Neural cell (in vitro differentiated cells): ENCODE results near the gene MAGED4B. TPM values are rescaled to one million over a fixed set of nuclear protein-coding genes. Genes with fewer than 3 reads are reported as not detected.

ENCODE experiments used
- H2AFZ ChIP-seq: fragments of 200-600, 300-800 bp; sonication (generic), shearing (Covaris generic); 2 replicates; pipeline ENCODE4 v1.6.0; 2014; ENCODE audit warnings: low read depth, mild to moderate bottlenecking, antibody characterized with exemption, low read length, moderate library complexity
- H3F3A ChIP-seq: fragments of 200-600 bp; shearing (Covaris generic); 2 replicates; pipeline ENCODE4 v1.6.1; 2016; ENCODE audit warnings: mild to moderate bottlenecking, moderate library complexity, mixed read lengths, antibody characterized with exemption, low read length; ENCODE audit not compliant: insufficient read depth, poor library complexity, severe bottlenecking
- H3K27ac ChIP-seq: fragments of 200-600, 300-800 bp; sonication (generic), shearing (Covaris generic); 2 replicates; pipeline ENCODE4 v1.5.1; 2014; ENCODE audit warnings: mild to moderate bottlenecking, low read length, moderate library complexity
- H3K27me3 ChIP-seq: fragments of 300-800, 200-600 bp; sonication (generic), shearing (Covaris generic); 2 replicates; pipeline ENCODE4 v1.6.0; 2014; ENCODE audit warnings: mild to moderate bottlenecking, low read depth, low read length, moderate library complexity; ENCODE audit not compliant: insufficient read depth
- H3K36me3 ChIP-seq: fragments of 300-800, 200-600 bp; sonication (generic), shearing (Covaris generic); 2 replicates; pipeline ENCODE4 v1.5.1; 2014; ENCODE audit warnings: mild to moderate bottlenecking, antibody characterized with exemption, low read length, moderate library complexity; ENCODE audit not compliant: insufficient read depth
- H3K4me2 ChIP-seq: fragments of 300-800, 200-600 bp; sonication (generic), shearing (Covaris generic); 2 replicates; pipeline ENCODE4 v1.6.0; 2014; ENCODE audit warnings: mild to moderate bottlenecking, low read length
- H3K4me3 ChIP-seq: fragments of 300-800, 200-600 bp; sonication (generic), shearing (Covaris generic); 2 replicates; pipeline ENCODE4 v1.5.1; 2014; ENCODE audit warnings: mild to moderate bottlenecking, low read length, moderate library complexity
- H3K79me2 ChIP-seq: fragments of 200-600 bp; shearing (Covaris generic); replicated peaks from 2 replicates; pipeline ENCODE4 v1.6.0; 2014; ENCODE audit warnings: mild to moderate bottlenecking, low read length, moderate library complexity; ENCODE audit not compliant: insufficient read depth
- H3K9ac ChIP-seq: fragments of 300-800, 200-600 bp; sonication (generic), shearing (Covaris generic); 2 replicates; pipeline ENCODE4 v1.6.1; 2016; ENCODE audit warnings: mild to moderate bottlenecking, low read length, mixed read lengths
- H3K9me2 ChIP-seq: fragments of 200-600 bp; shearing (Covaris generic); 2 replicates; pipeline ENCODE4 v1.6.1; 2016; ENCODE audit warnings: mild to moderate bottlenecking, low read length, mixed read lengths; ENCODE audit not compliant: insufficient read depth
- H3K9me3 ChIP-seq: fragments of 200-600, 300-800 bp; sonication (generic), shearing (Covaris generic); 2 replicates; pipeline ENCODE4 v1.6.1; 2016; ENCODE audit warnings: mild to moderate bottlenecking, mixed run types, low read length, moderate library complexity, mixed read lengths
- H4K20me1 ChIP-seq: fragments of 200-600 bp; shearing (Covaris generic); 2 replicates; pipeline ENCODE4 v1.6.1; 2016; ENCODE audit warnings: mild to moderate bottlenecking, mixed run types; ENCODE audit not compliant: insufficient read depth
- EP300 ChIP-seq: fragments of 450-650 bp; conservative IDR thresholded peaks from 2 replicates; pipeline ENCODE4 v1.6.1; 2014; ENCODE audit warnings: antibody characterized with exemption, mild to moderate bottlenecking, moderate library complexity; ENCODE audit not compliant: poor library complexity, severe bottlenecking
- EZH2 ChIP-seq: fragments of 200-600, 300-800 bp; shearing (Covaris generic), sonication (generic); IDR thresholded peaks from 2 replicates; pipeline ENCODE4 v1.6.1; 2014; ENCODE audit warnings: antibody characterized with exemption, low read length, borderline replicate concordance, mild to moderate bottlenecking; ENCODE audit not compliant: insufficient read depth, poor library complexity, severe bottlenecking
- MXI1 ChIP-seq: fragments of 450-650 bp; conservative IDR thresholded peaks from 2 replicates; pipeline ENCODE4 v1.6.1; 2014; ENCODE audit warnings: antibody characterized with exemption, mild to moderate bottlenecking; ENCODE audit not compliant: poor library complexity, severe bottlenecking
- POLR2AphosphoS5 ChIP-seq: IDR thresholded peaks from 2 replicates; pipeline ENCODE4 v1.6.1; 2012
- RAD21 ChIP-seq: fragments of 450-650 bp; conservative IDR thresholded peaks from 2 replicates; pipeline ENCODE4 v1.6.1; 2014; ENCODE audit warnings: antibody characterized with exemption, mild to moderate bottlenecking, moderate library complexity
- SMC3 ChIP-seq: fragments of 450-650 bp; conservative IDR thresholded peaks from 2 replicates; pipeline ENCODE4 v1.6.1; 2014; ENCODE audit warnings: antibody characterized with exemption, mild to moderate bottlenecking, moderate library complexity; ENCODE audit not compliant: poor library complexity
- TAF1 ChIP-seq: IDR thresholded peaks from 2 replicates; pipeline ENCODE4 v1.6.1; 2012; ENCODE audit warnings: low read depth
- polyA plus RNA-seq: library from polyadenylated mRNA; depleted of rRNA; stranded (reverse); fragments of >200 nt; gene quantifications from 2 replicates; pipeline ENCODE4 v1.2.3, GENCODE V29; 2014
- TF ChIP-seq, protein P1 (sequence below): fragments of 450-650 bp; IDR thresholded peaks from 2 replicates; pipeline ENCODE4 v1.5.1; 2014; ENCODE audit warnings: antibody characterized with exemption, mild to moderate bottlenecking, moderate library complexity; ENCODE audit not compliant: poor library complexity, severe bottlenecking
- TF ChIP-seq, protein P2 (sequence below): IDR thresholded peaks from 2 replicates; pipeline ENCODE4 v1.6.1; 2012; ENCODE audit warnings: borderline replicate concordance

MAGED4B gene
- polyA plus RNA-seq, 1 donor from 2014 or later, result 343 TPM

DNA sequence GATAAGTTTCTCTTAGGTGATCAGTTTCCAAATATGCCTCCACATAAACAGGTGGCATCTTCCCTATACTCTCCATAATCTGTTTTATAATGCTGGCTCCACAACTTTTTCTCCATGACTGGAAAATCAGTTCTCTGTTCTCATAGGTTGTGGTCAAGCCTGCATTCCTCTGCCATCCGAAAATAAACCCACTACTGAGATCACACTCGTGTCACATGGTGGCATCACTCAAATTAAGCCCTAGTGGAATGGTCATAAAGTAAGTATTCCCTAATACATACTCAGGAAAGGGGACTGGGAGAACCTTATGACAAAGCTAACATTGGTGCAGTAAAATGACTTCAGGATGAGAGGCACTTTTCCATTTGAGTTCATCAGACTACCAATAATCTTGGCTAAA, 37.6 kb downstream of the MAGED4B start:
- Histone ChIP-seq H3K9ac (no peak overlapping the region), H4K20me1 (no peaks in the 10 kb centered on the region), H3F3A (no peaks in the 10 kb centered on the region), H3K36me3 (no peaks in the 10 kb centered on the region), H3K9me2 (no peaks in the 10 kb centered on the region), H3K27ac (no peak overlapping the region), H3K27me3 (no peaks in the 10 kb centered on the region), H3K4me3 (no peak overlapping the region), H3K9me3 (no peaks in the 10 kb centered on the region), H3K79me2 (no peaks in the 10 kb centered on the region), H3K4me2 (no peak overlapping the region), H2AFZ (no peak overlapping the region)
- TF ChIP-seq EZH2 (no peak), RAD21 (no peak), MXI1 (no peak), POLR2AphosphoS5 (no peak), TAF1 (no peak), SMC3 (no peak), EP300 (no peak)
- TF ChIP-seq, protein P1, sequence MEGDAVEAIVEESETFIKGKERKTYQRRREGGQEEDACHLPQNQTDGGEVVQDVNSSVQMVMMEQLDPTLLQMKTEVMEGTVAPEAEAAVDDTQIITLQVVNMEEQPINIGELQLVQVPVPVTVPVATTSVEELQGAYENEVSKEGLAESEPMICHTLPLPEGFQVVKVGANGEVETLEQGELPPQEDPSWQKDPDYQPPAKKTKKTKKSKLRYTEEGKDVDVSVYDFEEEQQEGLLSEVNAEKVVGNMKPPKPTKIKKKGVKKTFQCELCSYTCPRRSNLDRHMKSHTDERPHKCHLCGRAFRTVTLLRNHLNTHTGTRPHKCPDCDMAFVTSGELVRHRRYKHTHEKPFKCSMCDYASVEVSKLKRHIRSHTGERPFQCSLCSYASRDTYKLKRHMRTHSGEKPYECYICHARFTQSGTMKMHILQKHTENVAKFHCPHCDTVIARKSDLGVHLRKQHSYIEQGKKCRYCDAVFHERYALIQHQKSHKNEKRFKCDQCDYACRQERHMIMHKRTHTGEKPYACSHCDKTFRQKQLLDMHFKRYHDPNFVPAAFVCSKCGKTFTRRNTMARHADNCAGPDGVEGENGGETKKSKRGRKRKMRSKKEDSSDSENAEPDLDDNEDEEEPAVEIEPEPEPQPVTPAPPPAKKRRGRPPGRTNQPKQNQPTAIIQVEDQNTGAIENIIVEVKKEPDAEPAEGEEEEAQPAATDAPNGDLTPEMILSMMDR, result no peak
- TF ChIP-seq, protein P2, sequence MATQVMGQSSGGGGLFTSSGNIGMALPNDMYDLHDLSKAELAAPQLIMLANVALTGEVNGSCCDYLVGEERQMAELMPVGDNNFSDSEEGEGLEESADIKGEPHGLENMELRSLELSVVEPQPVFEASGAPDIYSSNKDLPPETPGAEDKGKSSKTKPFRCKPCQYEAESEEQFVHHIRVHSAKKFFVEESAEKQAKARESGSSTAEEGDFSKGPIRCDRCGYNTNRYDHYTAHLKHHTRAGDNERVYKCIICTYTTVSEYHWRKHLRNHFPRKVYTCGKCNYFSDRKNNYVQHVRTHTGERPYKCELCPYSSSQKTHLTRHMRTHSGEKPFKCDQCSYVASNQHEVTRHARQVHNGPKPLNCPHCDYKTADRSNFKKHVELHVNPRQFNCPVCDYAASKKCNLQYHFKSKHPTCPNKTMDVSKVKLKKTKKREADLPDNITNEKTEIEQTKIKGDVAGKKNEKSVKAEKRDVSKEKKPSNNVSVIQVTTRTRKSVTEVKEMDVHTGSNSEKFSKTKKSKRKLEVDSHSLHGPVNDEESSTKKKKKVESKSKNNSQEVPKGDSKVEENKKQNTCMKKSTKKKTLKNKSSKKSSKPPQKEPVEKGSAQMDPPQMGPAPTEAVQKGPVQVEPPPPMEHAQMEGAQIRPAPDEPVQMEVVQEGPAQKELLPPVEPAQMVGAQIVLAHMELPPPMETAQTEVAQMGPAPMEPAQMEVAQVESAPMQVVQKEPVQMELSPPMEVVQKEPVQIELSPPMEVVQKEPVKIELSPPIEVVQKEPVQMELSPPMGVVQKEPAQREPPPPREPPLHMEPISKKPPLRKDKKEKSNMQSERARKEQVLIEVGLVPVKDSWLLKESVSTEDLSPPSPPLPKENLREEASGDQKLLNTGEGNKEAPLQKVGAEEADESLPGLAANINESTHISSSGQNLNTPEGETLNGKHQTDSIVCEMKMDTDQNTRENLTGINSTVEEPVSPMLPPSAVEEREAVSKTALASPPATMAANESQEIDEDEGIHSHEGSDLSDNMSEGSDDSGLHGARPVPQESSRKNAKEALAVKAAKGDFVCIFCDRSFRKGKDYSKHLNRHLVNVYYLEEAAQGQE, result no peak

DNA sequence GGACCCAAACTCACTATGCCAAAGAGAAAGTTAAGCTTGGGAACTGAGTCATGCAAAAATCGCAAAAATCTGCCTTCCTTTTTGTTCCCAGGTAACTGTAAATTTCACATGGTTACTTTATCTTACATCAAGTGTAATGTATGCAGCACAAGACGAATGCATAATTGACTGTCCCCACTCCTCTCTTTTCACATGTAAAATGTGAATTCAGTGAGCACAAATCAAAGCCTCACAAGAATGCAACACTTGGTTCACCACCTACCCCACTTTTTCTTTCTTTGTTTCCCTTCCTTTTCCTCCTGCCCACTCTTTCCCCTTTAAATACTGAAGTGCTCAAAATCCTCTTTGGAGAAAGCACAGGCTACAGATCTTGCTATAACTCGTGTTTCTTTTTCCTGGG, 53.2 kb downstream of the MAGED4B start:
- H3K4me3 ChIP-seq, result no peak overlapping the region
- H3K9me2 ChIP-seq, result no peaks in the 10 kb centered on the region
- H3K79me2 ChIP-seq, result no peaks in the 10 kb centered on the region
- no peaks in the 10 kb centered on the region for H3K9me3 ChIP-seq
- H3K27ac ChIP-seq, result no peak overlapping the region
- no peak overlapping the region for H2AFZ ChIP-seq
- no peaks in the 10 kb centered on the region for H3F3A ChIP-seq
- no peaks in the 10 kb centered on the region for H3K36me3 ChIP-seq
- H3K27me3 ChIP-seq, result no peaks in the 10 kb centered on the region
- no peak overlapping the region for H3K4me2 ChIP-seq
- no peaks in the 10 kb centered on the region for H4K20me1 ChIP-seq
- no peak for TF ChIP-seq EZH2
- TF ChIP-seq, protein P2, result no peak
- no peak for TF ChIP-seq POLR2AphosphoS5
- TF ChIP-seq SMC3, result no peak
- TF ChIP-seq, protein P1, result no peak
- TF ChIP-seq EP300, result no peak
- TF ChIP-seq TAF1, result no peak
- TF ChIP-seq RAD21, result no peak
- TF ChIP-seq MXI1, result no peak
- no peak overlapping the region for H3K9ac ChIP-seq
